ENCODE results near the gene MYO5A.

Gene MYO5A

DNA sequence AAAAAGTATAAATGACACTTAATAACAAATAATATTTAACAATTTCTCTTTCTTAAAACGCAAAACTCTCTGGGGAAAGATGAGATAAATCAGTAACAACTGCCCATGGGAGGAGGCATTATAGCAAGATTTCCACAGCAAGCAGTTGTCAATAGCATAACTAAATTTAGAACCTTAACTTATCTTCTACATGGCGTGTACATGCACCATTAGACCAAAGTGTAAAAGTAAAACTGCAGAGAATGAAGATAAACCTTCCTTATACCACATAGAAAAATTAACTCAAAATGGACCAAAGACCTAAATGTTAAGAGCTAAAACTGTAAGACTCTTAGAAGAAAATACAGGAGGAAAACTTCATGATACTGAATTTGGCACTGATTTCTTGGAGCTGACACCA is 39.9 kb downstream of the MYO5A start:
- Histone ChIP-seq H3K27me3 (ENCODE audit: insufficient read depth, low read length) (no peaks in the 10 kb centered on the region), H3K27ac (ENCODE audit: low read depth, low read length, poor library complexity, severe bottlenecking) (no peak overlapping the region), H3F3A (ENCODE audit: insufficient read depth, low read length) (no peaks in the 10 kb centered on the region), H4K20me1 (ENCODE audit: insufficient read depth, low read length) (no peaks in the 10 kb centered on the region), H3K36me3 (ENCODE audit: insufficient read depth, low read length) (no peaks in the 10 kb centered on the region), H3K9ac (ENCODE audit: low read length) (no peak overlapping the region), H3K4me2 (ENCODE audit: low read length) (no peak overlapping the region), H3K4me3 (ENCODE audit: low read depth, low read length, poor library complexity, severe bottlenecking) (no peak overlapping the region), H3K4me1 (ENCODE audit: insufficient read depth, low read length, severe bottlenecking) (peaks cover 8% of the 10 kb centered on the region), H3K9me2 (ENCODE audit: low read depth, low read length) (no peaks in the 10 kb centered on the region), H3K9me3 (ENCODE audit: low read length) (no peaks in the 10 kb centered on the region), H3K79me2 (ENCODE audit: insufficient read depth, low read length) (no peaks in the 10 kb centered on the region; the same call in 1 of the 2 replicates), H2AFZ (ENCODE audit: low read length) (no peak overlapping the region)
- TF ChIP-seq, protein P1, sequence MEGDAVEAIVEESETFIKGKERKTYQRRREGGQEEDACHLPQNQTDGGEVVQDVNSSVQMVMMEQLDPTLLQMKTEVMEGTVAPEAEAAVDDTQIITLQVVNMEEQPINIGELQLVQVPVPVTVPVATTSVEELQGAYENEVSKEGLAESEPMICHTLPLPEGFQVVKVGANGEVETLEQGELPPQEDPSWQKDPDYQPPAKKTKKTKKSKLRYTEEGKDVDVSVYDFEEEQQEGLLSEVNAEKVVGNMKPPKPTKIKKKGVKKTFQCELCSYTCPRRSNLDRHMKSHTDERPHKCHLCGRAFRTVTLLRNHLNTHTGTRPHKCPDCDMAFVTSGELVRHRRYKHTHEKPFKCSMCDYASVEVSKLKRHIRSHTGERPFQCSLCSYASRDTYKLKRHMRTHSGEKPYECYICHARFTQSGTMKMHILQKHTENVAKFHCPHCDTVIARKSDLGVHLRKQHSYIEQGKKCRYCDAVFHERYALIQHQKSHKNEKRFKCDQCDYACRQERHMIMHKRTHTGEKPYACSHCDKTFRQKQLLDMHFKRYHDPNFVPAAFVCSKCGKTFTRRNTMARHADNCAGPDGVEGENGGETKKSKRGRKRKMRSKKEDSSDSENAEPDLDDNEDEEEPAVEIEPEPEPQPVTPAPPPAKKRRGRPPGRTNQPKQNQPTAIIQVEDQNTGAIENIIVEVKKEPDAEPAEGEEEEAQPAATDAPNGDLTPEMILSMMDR (IDR thresholded peaks at IDR 0.05; ENCODE audit: low read length): no peak
- no peak for TF ChIP-seq EZH2 (IDR thresholded peaks at IDR 0.05; ENCODE audit: borderline replicate concordance, low read length)

DNA sequence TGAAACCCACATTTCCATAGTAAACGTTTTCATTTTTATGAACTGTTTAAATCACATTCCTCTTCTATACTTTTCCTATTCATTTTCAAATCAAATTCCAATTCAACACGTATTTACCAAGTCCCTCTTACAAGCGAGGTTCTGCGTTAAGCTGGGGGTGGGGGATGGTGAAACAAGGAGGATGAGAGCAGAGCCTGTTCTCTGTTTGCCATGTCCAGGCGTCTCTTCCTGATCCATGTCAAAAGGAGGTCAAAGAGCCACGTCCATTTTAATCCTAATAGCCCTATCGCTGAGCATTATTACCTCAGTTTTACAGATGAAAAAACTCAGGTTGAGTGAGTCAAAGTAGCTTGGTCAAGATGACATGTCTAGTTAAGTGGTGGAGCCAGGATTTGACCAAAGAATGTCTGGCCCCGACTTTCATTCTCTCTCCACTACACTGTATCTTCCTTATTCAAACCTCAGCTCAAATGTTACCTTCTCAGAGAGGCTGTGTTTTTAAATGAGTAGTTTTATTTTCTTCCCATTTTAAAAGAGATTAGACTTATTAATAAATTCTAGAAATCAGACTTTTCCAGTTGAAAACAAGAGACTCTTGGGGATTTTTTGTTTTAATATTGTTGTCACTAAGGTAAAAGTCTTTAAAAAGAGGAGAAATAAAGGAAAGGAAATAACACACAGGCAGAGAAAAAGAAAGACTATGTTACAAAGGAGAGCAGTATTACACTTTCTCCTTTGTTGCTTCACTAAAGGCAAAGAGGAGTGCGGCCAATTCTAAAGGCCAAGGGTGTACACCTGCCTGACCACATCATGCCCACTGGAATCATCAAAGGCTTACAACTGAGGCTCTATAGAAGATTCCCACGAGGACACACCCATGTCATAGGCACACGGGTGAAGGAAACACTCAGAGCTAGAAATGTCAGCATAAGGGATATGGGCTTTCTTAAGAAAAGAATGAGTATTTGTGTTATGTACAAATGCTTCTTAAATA is 42.4 kb downstream of the MYO5A start:
- no peaks in the 10 kb centered on the region; the same call in 1 of the 2 replicates for H3K79me2 ChIP-seq (ENCODE audit: insufficient read depth, low read length)
- H2AFZ ChIP-seq (ENCODE audit: low read length): no peak overlapping the region
- no peaks in the 10 kb centered on the region for H3K9me2 ChIP-seq (ENCODE audit: low read depth, low read length)
- no peak overlapping the region for H3K4me2 ChIP-seq (ENCODE audit: low read length)
- H4K20me1 ChIP-seq (ENCODE audit: insufficient read depth, low read length): no peaks in the 10 kb centered on the region
- no peaks in the 10 kb centered on the region for H3K27me3 ChIP-seq (ENCODE audit: insufficient read depth, low read length)
- H3K27ac ChIP-seq (ENCODE audit: low read depth, low read length, poor library complexity, severe bottlenecking): no peak overlapping the region
- H3F3A ChIP-seq (ENCODE audit: insufficient read depth, low read length): no peaks in the 10 kb centered on the region
- TF ChIP-seq, protein P1 (IDR thresholded peaks at IDR 0.05; ENCODE audit: low read length): no peak
- no peak for TF ChIP-seq EZH2 (IDR thresholded peaks at IDR 0.05; ENCODE audit: borderline replicate concordance, low read length)
- peaks cover 29% of the 10 kb centered on the region for H3K4me1 ChIP-seq (ENCODE audit: insufficient read depth, low read length, severe bottlenecking)
- no peaks in the 10 kb centered on the region for H3K9me3 ChIP-seq (ENCODE audit: low read length)
- no peaks in the 10 kb centered on the region for H3K36me3 ChIP-seq (ENCODE audit: insufficient read depth, low read length)
- no peak overlapping the region for H3K9ac ChIP-seq (ENCODE audit: low read length)
- no peak overlapping the region for H3K4me3 ChIP-seq (ENCODE audit: low read depth, low read length, poor library complexity, severe bottlenecking)

DNA sequence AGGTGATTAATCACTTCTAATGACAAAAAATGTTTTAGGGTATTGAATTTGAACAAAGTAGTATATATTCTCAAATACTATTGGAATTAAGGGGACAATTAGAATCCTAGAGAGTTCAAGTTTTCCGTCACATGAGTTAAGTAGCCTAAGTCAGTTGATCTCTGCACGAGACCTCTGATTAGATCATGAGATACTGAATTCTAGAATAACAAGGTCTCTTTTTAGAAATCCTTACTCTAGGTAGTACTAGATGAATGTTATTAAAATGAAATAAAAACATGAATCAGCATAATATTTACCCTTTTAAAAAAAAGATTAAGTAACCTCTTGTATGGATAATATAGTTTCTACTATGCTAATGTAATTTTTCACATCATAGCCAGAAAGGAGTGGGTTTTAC is 43.4 kb downstream of the MYO5A start:
- no peak overlapping the region for H3K4me3 ChIP-seq (ENCODE audit: low read depth, low read length, poor library complexity, severe bottlenecking)
- no peaks in the 10 kb centered on the region for H3K36me3 ChIP-seq (ENCODE audit: insufficient read depth, low read length)
- H3K79me2 ChIP-seq (ENCODE audit: insufficient read depth, low read length): no peaks in the 10 kb centered on the region; the same call in 1 of the 2 replicates
- no peak overlapping the region for H3K27ac ChIP-seq (ENCODE audit: low read depth, low read length, poor library complexity, severe bottlenecking)
- no peak for TF ChIP-seq EZH2 (IDR thresholded peaks at IDR 0.05; ENCODE audit: borderline replicate concordance, low read length)
- TF ChIP-seq, protein P1 (IDR thresholded peaks at IDR 0.05; ENCODE audit: low read length): no peak
- no peaks in the 10 kb centered on the region for H3K9me3 ChIP-seq (ENCODE audit: low read length)
- H3K4me1 ChIP-seq (ENCODE audit: insufficient read depth, low read length, severe bottlenecking): peaks cover 39% of the 10 kb centered on the region
- no peak overlapping the region for H2AFZ ChIP-seq (ENCODE audit: low read length)
- no peaks in the 10 kb centered on the region for H3K27me3 ChIP-seq (ENCODE audit: insufficient read depth, low read length)
- no peak overlapping the region for H3K9ac ChIP-seq (ENCODE audit: low read length)
- no peaks in the 10 kb centered on the region for H3K9me2 ChIP-seq (ENCODE audit: low read depth, low read length)
- H3K4me2 ChIP-seq (ENCODE audit: low read length): no peak overlapping the region
- no peaks in the 10 kb centered on the region for H3F3A ChIP-seq (ENCODE audit: insufficient read depth, low read length)
- H4K20me1 ChIP-seq (ENCODE audit: insufficient read depth, low read length): no peaks in the 10 kb centered on the region
